H1 (cell line): Measurements from ENCODE around the gene TRIM28. TPM values are rescaled to one million over a fixed set of nuclear protein-coding genes. Genes with fewer than 3 reads are reported as not detected.
A peak's percentile ranks its signal among the peaks of the same experiment; 100 is the strongest.

Source experiments
- CTCF ChIA-PET: fragments of 300-600 bp; sonication (Branson Sonifier 250); formaldehyde crosslinking; loops from one replicate; lab custom pipeline; 2021; ENCODE audit not compliant: partially characterized antibody; lab: Charles Lee
- POLR2A ChIA-PET: fragments of 300-600 bp; sonication (Branson Sonifier 250); formaldehyde crosslinking; loops from one replicate; lab custom pipeline; 2021; ENCODE audit warnings: inconsistent platforms; ENCODE audit not compliant: partially characterized antibody; lab: Charles Lee
- DNase-seq, 2 experiments: peaks; one replicate each; pipeline versions ENCODE4 v3.0.0 to v3.0.0-alpha.2; 2010 to 2022; ENCODE audit warnings: low spot score in 2 of 2, low read depth in 1 of 2, mixed read lengths in 1 of 2
- FAIRE-seq: peaks from 2 replicates; lab custom pipeline; 2011; peaks lifted over from hg19 to GRCh38; lab: Jason Lieb, UNC
- H2AFZ ChIP-seq: 2 replicates; pipeline ENCODE4 v1.8.1; 2012; ENCODE audit warnings: low read length, inconsistent platforms
- H2AK5ac ChIP-seq: 2 replicates; pipeline ENCODE4 v1.6.1; 2013; ENCODE audit warnings: low read depth, low read length
- H2BK120ac ChIP-seq: replicated peaks from 2 replicates; pipeline ENCODE3; 2013; ENCODE audit warnings: low read depth, low read length, inconsistent platforms
- H2BK12ac ChIP-seq: 2 replicates; pipeline ENCODE4 v1.6.1; 2013; ENCODE audit warnings: low read depth, low read length
- H2BK15ac ChIP-seq: 2 replicates; pipeline ENCODE4 v1.6.1; 2013; ENCODE audit warnings: low read length
- H2BK20ac ChIP-seq: 2 replicates; pipeline ENCODE4 v1.6.1; 2013; ENCODE audit warnings: low read length
- H2BK5ac ChIP-seq: 2 replicates; pipeline ENCODE4 v1.6.1; 2013; ENCODE audit warnings: low read depth, low read length
- H3K14ac ChIP-seq: 2 replicates; pipeline ENCODE4 v1.6.1; 2013; ENCODE audit warnings: inconsistent platforms; ENCODE audit not compliant: insufficient read length
- H3K18ac ChIP-seq: 2 replicates; pipeline ENCODE4 v1.6.1; 2013; ENCODE audit warnings: low read length; ENCODE audit errors: extremely low read depth
- H3K23ac ChIP-seq: 2 replicates; pipeline ENCODE4 v1.6.1; 2013; ENCODE audit warnings: inconsistent platforms; ENCODE audit not compliant: insufficient read length
- H3K23me2 ChIP-seq: 2 replicates; pipeline ENCODE4 v1.6.1; 2013; ENCODE audit warnings: low read depth, low read length
- H3K27ac ChIP-seq: 2 replicates; pipeline ENCODE4 v1.6.1; 2011; ENCODE audit warnings: low read depth, low read length, inconsistent platforms
- H3K27me3 ChIP-seq, 4 experiments: replicated peaks in 1 of 4; 1 replicate in 1 of 4; 2 replicates in 3 of 4; pipeline versions ENCODE4 v1.6.1 to v1.8.1; 2011 to 2013; ENCODE audit warnings: low read length in 3 of 4, mild to moderate bottlenecking in 3 of 4, inconsistent platforms in 2 of 4, mixed read lengths in 2 of 4, moderate library complexity in 1 of 4; ENCODE audit not compliant: control insufficient read depth in 3 of 4, insufficient read depth in 3 of 4; ENCODE audit errors: extremely low read depth in 1 of 4
- H3K36me3 ChIP-seq, 4 experiments: 2 replicates each; pipeline versions ENCODE4 v1.6.1 to v1.8.1; 2011 to 2013; ENCODE audit warnings: mild to moderate bottlenecking in 4 of 4, low read length in 3 of 4, moderate library complexity in 2 of 4, control low read depth in 1 of 4, inconsistent platforms in 1 of 4; ENCODE audit not compliant: insufficient read depth in 4 of 4, control insufficient read depth in 2 of 4
- H3K4ac ChIP-seq: replicated peaks from 2 replicates; pipeline ENCODE3; 2013; ENCODE audit warnings: low read length, low read depth, mixed read lengths, inconsistent platforms; ENCODE audit not compliant: insufficient read length
- H3K4me1 ChIP-seq, 4 experiments: replicated peaks in 1 of 4; 1 replicate in 1 of 4; 2 replicates in 3 of 4; pipeline versions ENCODE4 v1.6.1 to v1.8.1; 2011 to 2013; ENCODE audit warnings: low read length in 3 of 4, inconsistent platforms in 2 of 4, mixed read lengths in 1 of 4; ENCODE audit not compliant: insufficient read depth in 4 of 4, control insufficient read depth in 3 of 4
- H3K4me2 ChIP-seq, 2 experiments: 2 replicates each; pipeline versions ENCODE4 v1.6.1 to v1.8.1; 2011 to 2013; ENCODE audit warnings: low read depth in 2 of 2, low read length in 2 of 2, control low read depth in 1 of 2, inconsistent platforms in 1 of 2, mild to moderate bottlenecking in 1 of 2; ENCODE audit not compliant: insufficient read depth in 1 of 2
- H3K4me3 ChIP-seq, 4 experiments: fragments of 200-600, 300-600 bp in 1 of 4; sonication (generic), shearing (Covaris generic), sonication (Bioruptor Twin) in 1 of 4; 2 replicates each; pipeline versions ENCODE4 v1.5.1 to v1.8.1; 2011 to 2016; ENCODE audit warnings: low read length in 4 of 4, low read depth in 3 of 4, control low read depth in 2 of 4, inconsistent platforms in 2 of 4, mild to moderate bottlenecking in 2 of 4, mixed read lengths in 1 of 4, moderate library complexity in 1 of 4; ENCODE audit not compliant: insufficient read depth in 2 of 4; ENCODE audit errors: extremely low read depth in 1 of 4
- H3K56ac ChIP-seq: replicated peaks from 2 replicates; pipeline ENCODE3; 2013; ENCODE audit warnings: low read depth, mild to moderate bottlenecking, mixed read lengths, low read length, inconsistent platforms; ENCODE audit not compliant: insufficient read length
- H3K79me1 ChIP-seq: 2 replicates; pipeline ENCODE4 v1.6.1; 2013; ENCODE audit warnings: low read depth, low read length, control low read depth
- H3K79me2 ChIP-seq, 2 experiments: 2 replicates each; pipeline versions ENCODE4 v1.6.1 to v1.8.1; 2012 to 2013; ENCODE audit warnings: low read length in 2 of 2, mild to moderate bottlenecking in 2 of 2, inconsistent platforms in 1 of 2; ENCODE audit not compliant: insufficient read depth in 2 of 2, control insufficient read depth in 1 of 2
- H3K9ac ChIP-seq, 4 experiments: replicated peaks in 1 of 4; 1 replicate in 1 of 4; 2 replicates in 3 of 4; pipeline versions ENCODE4 v1.6.1 to v1.8.1; 2011 to 2013; ENCODE audit warnings: low read depth in 3 of 4, low read length in 3 of 4, control low read depth in 2 of 4, mild to moderate bottlenecking in 2 of 4, moderate library complexity in 2 of 4, inconsistent platforms in 1 of 4; ENCODE audit errors: extremely low read depth in 1 of 4
- H3K9me3 ChIP-seq, 2 experiments: 2 replicates each; pipeline versions ENCODE4 v1.6.1 to v1.8.1; 2012 to 2013; ENCODE audit warnings: mild to moderate bottlenecking in 2 of 2, moderate library complexity in 2 of 2, control low read depth in 1 of 2, inconsistent platforms in 1 of 2, low read depth in 1 of 2, low read length in 1 of 2, mixed read lengths in 1 of 2; ENCODE audit not compliant: insufficient read depth in 2 of 2
- H4K20me1 ChIP-seq, 2 experiments: replicated peaks in 1 of 2; 2 replicates each; pipeline versions ENCODE3 to v1.8.1; 2011 to 2013; ENCODE audit warnings: inconsistent platforms in 2 of 2, low read length in 2 of 2, mild to moderate bottlenecking in 1 of 2; ENCODE audit not compliant: insufficient read depth in 2 of 2, control insufficient read depth in 1 of 2
- H4K5ac ChIP-seq: 2 replicates; pipeline ENCODE4 v1.6.1; 2013; ENCODE audit warnings: low read length, low read depth, mixed read lengths, inconsistent platforms; ENCODE audit not compliant: insufficient read length
- H4K8ac ChIP-seq: 2 replicates; pipeline ENCODE4 v1.8.0; 2013; ENCODE audit warnings: mild to moderate bottlenecking, moderate library complexity, low read length, inconsistent platforms; ENCODE audit not compliant: insufficient read depth; ENCODE audit errors: extremely low read depth
- H4K91ac ChIP-seq: replicated peaks from 2 replicates; pipeline ENCODE3; 2013; ENCODE audit warnings: low read length, mixed read lengths, inconsistent platforms; ENCODE audit not compliant: insufficient read length
- CHD1 ChIP-seq: IDR thresholded peaks from 2 replicates; pipeline ENCODE4 v1.6.1; 2012; ENCODE audit warnings: low read depth, low read length, improper control_type of control experiment
- CTBP2 ChIP-seq: IDR thresholded peaks from 2 replicates; pipeline ENCODE4 v1.7.0; 2011; ENCODE audit warnings: borderline replicate concordance, mild to moderate bottlenecking, moderate library complexity, mixed read lengths, low read length; ENCODE audit not compliant: insufficient read depth, insufficient read length
- EP300 ChIP-seq, 2 experiments: IDR thresholded peaks; 1 replicate in 1 of 2; 2 replicates in 1 of 2; pipeline ENCODE4 v1.6.1; 2011 to 2012; ENCODE audit warnings: low read depth in 2 of 2, low read length in 2 of 2, mild to moderate bottlenecking in 2 of 2, borderline replicate concordance in 1 of 2, inconsistent platforms in 1 of 2, moderate library complexity in 1 of 2
- HDAC2 ChIP-seq, 2 experiments: fragments of 300-600 bp in 1 of 2; sonication (generic) in 1 of 2; IDR thresholded peaks; 2 replicates each; pipeline ENCODE4 v1.6.1; 2011 to 2012; ENCODE audit warnings: low read depth in 2 of 2, low read length in 2 of 2, mild to moderate bottlenecking in 2 of 2, moderate library complexity in 2 of 2, borderline replicate concordance in 1 of 2, inconsistent platforms in 1 of 2
- KDM1A ChIP-seq: fragments of 200-600, 300-600 bp; sonication (generic); IDR thresholded peaks from 2 replicates; pipeline ENCODE4 v1.7.1; 2016; ENCODE audit warnings: mild to moderate bottlenecking, low read length, borderline replicate concordance
- RAD21 ChIP-seq, 2 experiments: IDR thresholded peaks in 1 of 2; conservative IDR thresholded peaks in 1 of 2; 2 replicates each; pipeline ENCODE4 v1.6.1; 2011; ENCODE audit warnings: low read depth in 2 of 2, low read length in 2 of 2, improper control_type of control experiment in 1 of 2, inconsistent platforms in 1 of 2, mild to moderate bottlenecking in 1 of 2, moderate library complexity in 1 of 2
- SIN3A ChIP-seq, 2 experiments: IDR thresholded peaks in 1 of 2; conservative IDR thresholded peaks in 1 of 2; 2 replicates each; pipeline ENCODE4 v1.6.1; 2011 to 2012; ENCODE audit warnings: low read length in 2 of 2, improper control_type of control experiment in 1 of 2, low read depth in 1 of 2, mild to moderate bottlenecking in 1 of 2
- SUZ12 ChIP-seq: fragments of 200-600 bp; sonication (generic); IDR thresholded peaks from 2 replicates; pipeline ENCODE4 v1.6.1; 2012; ENCODE audit warnings: mild to moderate bottlenecking, inconsistent platforms, low read length, moderate library complexity, mixed read lengths
- TEAD4 ChIP-seq: IDR thresholded peaks from 2 replicates; pipeline ENCODE4 v1.6.1; 2012; ENCODE audit warnings: low read depth, low read length, inconsistent platforms, mixed read lengths
- YY1 ChIP-seq: IDR thresholded peaks from 2 replicates; pipeline ENCODE4 v1.6.1; 2011; ENCODE audit warnings: low read depth, mild to moderate bottlenecking, low read length
- WGBS, 2 experiments: shearing (Covaris generic) in 1 of 2; methylation state at CpG; one replicate each; pipeline versions ENCODE4 v1.1.6 to v1.1.7; 2013 to 2015; ENCODE audit warnings: low lambda C conversion rate in 2 of 2, mixed read lengths in 2 of 2, inconsistent platforms in 1 of 2, low coverage in 1 of 2, missing lambda C conversion rate in 1 of 2; ENCODE audit not compliant: insufficient replicate concordance in 2 of 2, insufficient coverage in 1 of 2, insufficient read length in 1 of 2; ENCODE audit errors: extremely low coverage in 1 of 2, missing lambda C conversion rate in 1 of 2; 5-methylcytosine and 5-hydroxymethylcytosine counted together
- polyA plus RNA-seq, 7 experiments: library from polyadenylated mRNA; depleted of rRNA in 3 of 7; stranded (reverse) in 5 of 7; unstranded in 2 of 7; fragments of >200 nt in 5 of 7; fragments of 200-250 nt in 2 of 7; gene quantifications; 1 replicate in 5 of 7; 2 replicates in 1 of 7; 4 replicates in 1 of 7; pipeline versions ENCODE4 v1.2.1 to v1.2.3, GENCODE V29; 2011 to 2013; ENCODE audit warnings: missing spikeins in 2 of 7, mixed read lengths in 2 of 7
- total RNA-seq: library from RNA; stranded (reverse); fragmentation: NEBNext Ultra II Directional; extraction: Animal tissue kit (Norgen Biotek cat#: 25700); gene quantifications from 2 replicates; pipeline ENCODE4 v1.2.1, GENCODE V29; 2021
- TF ChIP-seq, protein P1 (sequence below): IDR thresholded peaks from 2 replicates; pipeline ENCODE4 v1.6.1; 2012; ENCODE audit warnings: inconsistent platforms

The TRIM28 gene
- total and polyA plus RNA-seq, 2 of the 8 experiments (the other 6 are each of a cell fraction or from before 2014, with no cell fraction given): 1,433 to 1,442 TPM

DNA sequence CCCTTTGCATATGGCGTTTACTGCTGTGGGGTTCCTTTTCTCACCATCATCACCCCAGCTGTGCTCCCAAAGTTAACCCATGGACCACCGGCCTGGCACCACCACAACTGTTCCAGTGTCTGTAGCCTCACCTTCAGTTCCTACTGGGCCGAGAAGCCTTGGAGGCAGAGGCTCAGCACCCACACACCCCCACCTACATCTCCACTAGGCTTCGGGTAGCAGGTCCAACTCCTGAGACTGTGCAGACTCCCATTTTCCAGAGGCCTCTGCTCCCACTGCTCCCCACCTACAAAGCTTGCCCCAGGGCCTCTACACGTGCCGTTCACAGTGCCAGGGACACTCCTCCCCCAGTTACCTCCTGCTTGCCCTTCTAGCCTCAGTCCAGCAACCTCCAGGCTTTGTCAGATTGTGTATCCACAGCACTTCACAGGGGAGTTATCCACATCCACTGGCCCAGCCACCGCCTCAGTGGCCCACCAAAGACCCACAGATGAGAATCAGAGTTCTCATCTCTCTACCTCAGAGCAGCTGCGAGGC, 46.2 kb upstream of the TRIM28 start:
- Histone ChIP-seq H3K4me2 (peak overlapping the region; percentile 93 to 96; a peak in 2 of 4 replicates), H2BK15ac (no peak overlapping the region), H3K56ac (no peak overlapping the region), H3K14ac (no peak overlapping the region), H4K8ac (no peak overlapping the region; the same call in 1 of the 2 replicates), H4K91ac (no peak overlapping the region), H3K23me2 (peaks cover 22% of the 10 kb centered on the region), H3K27ac (no peak overlapping the region), H3K23ac (no peak overlapping the region), H2BK12ac (no peak overlapping the region), H2AFZ (no peak overlapping the region), H3K18ac (no peak overlapping the region), H3K9ac (no peak overlapping the region), H2BK5ac (no peak overlapping the region), H3K27me3 (no peaks in the 10 kb centered on the region), H3K9me3 (no peaks in the 10 kb centered on the region), H3K79me2 (no peaks in the 10 kb centered on the region), H2BK120ac (no peak overlapping the region), H3K4ac (no peak overlapping the region), H2AK5ac (no peak overlapping the region), H3K4me1 (peaks cover 0 to 14% (median 7%) of the 10 kb centered on the region in 4 experiments; a peak in 4 of 7 replicates), H3K4me3 (no peak overlapping the region), H4K20me1 (peaks cover 0 to 2% of the 10 kb centered on the region in 2 experiments), H3K36me3 (no peaks in the 10 kb centered on the region), H2BK20ac (no peak overlapping the region), H3K79me1 (peaks cover 8% of the 10 kb centered on the region), H4K5ac (no peak overlapping the region)
- DNase-seq (no peak), FAIRE-seq (no peak)
- 86% methylated on average over 8 of the region's 8 CpGs; no CpG with 5 or more reads in 1 of the 2 experiments for WGBS, 2 experiments
- ChIA-PET CTCF (interaction anchor here (4.9 kb wide), 1 partner anchor 21 kb away, joined by 27 read pairs; the partner anchor contains the start of gene ZBTB45), POLR2A (interaction anchor here (1.3 to 3.6 kb wide), 3 partner anchors 11 to 61 kb away, joined by 3 to 11 read pairs (median 4); partner anchors contain the start of gene TRIM28)
- TF ChIP-seq EP300 (IDR thresholded peaks at IDR 0.05; ENCODE audit: borderline replicate concordance in 1 of 2, low read depth in 2 of 2, low read length in 2 of 2) (no peak), TEAD4 (no peak), CTBP2 (no peak), HDAC2 (IDR thresholded peaks at IDR 0.05; ENCODE audit: borderline replicate concordance in 1 of 2, low read depth in 2 of 2, low read length in 2 of 2) (no peak), SIN3A (conservative IDR thresholded peaks at IDR 0.05 in 1 of 2, IDR thresholded peaks at IDR 0.05 in 1 of 2; ENCODE audit: low read depth in 1 of 2, low read length in 2 of 2) (no peak), SUZ12 (no peak), CHD1 (no peak), YY1 (no peak), KDM1A (no peak), RAD21 (IDR thresholded peaks at IDR 0.05 in 1 of 2, conservative IDR thresholded peaks at IDR 0.05 in 1 of 2; ENCODE audit: low read depth in 2 of 2, low read length in 2 of 2) (no peak)
- TF ChIP-seq, protein P1, sequence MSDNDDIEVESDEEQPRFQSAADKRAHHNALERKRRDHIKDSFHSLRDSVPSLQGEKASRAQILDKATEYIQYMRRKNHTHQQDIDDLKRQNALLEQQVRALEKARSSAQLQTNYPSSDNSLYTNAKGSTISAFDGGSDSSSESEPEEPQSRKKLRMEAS: no peak
